Renal cortical epithelial cell (primary cell): ENCODE data around the gene GARIN5A. TPM values are rescaled to one million over a fixed set of nuclear protein-coding genes. Genes with fewer than 3 reads are reported as not detected.

ENCODE experiments used
- DNase-seq: peaks from one replicate; pipeline ENCODE4 v3.0.0-alpha.2; 2011; ENCODE audit warnings: low read depth
- total RNA-seq: library from RNA; depleted of rRNA; stranded (reverse); fragments of >200 nt; gene quantifications from 2 replicates; pipeline ENCODE4 v1.2.3, GENCODE V29; 2014

Gene GARIN5A
- total RNA-seq = 0.52 and 0.89 TPM in 2 replicates

- DNase-seq = peak; percentile 74
Measured at GRCh38 chr19:50476224-50476906, at the start of gene GARIN5A, which contains the start of gene EMC10. GARIN5A (minus strand) TSS chr19:50476848; CDS start chr19:50476388, 460 bp downstream. EMC10 (plus strand) TSS chr19:50476507; CDS start chr19:50476545, 38 bp downstream.

GRCh38 chr19:50522881-50523280 is 46.2 kb upstream of the GARIN5A start:
- DNase-seq = no peak

DNA sequence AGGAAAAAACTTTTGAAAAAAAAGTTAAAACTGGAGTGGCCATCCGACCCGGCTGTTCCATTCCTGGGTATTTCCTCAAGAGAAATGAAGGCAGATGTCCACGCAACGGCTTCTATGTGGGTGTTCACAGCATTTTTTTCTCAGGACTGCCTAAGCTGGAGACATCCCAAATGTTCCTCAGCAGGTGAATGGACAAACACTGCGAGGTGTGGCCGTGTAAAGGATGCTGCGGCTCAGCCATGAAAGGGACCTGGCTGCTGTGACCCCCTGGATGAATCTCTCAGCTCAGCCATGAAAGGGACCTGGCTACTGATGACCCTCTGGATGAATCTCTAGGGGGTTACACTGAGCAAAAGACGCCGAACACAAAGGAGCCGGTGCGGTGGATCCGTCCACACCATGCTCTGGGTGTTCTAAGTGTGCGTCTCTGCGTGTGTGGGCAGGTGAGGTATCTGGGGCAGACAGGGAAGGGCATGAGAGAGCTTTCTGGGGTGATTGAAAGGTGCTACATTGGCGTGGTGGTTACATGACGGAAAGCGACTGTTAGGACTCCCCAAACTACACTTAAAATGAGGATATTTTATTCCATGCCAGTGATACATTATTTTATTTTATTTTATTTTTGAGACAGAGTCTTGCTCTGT is 44.3 kb upstream of the GARIN5A start:
- no peak for DNase-seq

DNA sequence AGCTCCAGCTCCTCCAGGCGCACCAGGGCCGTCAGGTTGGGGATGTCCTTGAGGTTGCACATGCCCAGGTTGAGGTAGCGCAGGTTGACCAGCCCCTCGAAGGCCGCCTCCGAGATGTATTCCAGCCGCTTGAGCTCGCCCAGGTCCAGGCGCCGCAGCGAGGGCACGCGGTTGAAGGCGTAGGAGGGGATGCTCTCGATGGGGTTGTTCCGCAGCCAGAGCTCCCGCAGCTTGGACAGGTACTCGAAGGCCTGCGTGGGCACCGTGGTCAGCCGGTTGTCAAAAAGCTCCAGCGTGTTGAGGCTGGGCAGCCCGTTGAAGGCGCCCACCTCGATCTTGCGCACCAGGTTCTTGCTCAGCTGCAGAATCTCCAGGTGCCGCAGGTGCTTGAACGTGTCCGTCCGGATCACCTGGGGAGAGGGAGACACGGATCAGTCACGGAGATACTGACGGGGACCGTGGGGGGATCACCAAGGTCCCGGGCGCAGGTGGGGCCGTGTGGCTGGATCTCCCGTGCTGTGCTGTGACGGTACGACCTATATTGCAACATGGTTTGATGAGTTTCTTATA is 42.4 kb upstream of the GARIN5A start:
- DNase-seq = no peak

GRCh38 chr19:50518091-50519005 is 41.7 kb upstream of the GARIN5A start:
- DNase-seq = no peak

GRCh38 chr19:50517704-50518075 is 41.0 kb upstream of the GARIN5A start:
- no peak for DNase-seq

DNA sequence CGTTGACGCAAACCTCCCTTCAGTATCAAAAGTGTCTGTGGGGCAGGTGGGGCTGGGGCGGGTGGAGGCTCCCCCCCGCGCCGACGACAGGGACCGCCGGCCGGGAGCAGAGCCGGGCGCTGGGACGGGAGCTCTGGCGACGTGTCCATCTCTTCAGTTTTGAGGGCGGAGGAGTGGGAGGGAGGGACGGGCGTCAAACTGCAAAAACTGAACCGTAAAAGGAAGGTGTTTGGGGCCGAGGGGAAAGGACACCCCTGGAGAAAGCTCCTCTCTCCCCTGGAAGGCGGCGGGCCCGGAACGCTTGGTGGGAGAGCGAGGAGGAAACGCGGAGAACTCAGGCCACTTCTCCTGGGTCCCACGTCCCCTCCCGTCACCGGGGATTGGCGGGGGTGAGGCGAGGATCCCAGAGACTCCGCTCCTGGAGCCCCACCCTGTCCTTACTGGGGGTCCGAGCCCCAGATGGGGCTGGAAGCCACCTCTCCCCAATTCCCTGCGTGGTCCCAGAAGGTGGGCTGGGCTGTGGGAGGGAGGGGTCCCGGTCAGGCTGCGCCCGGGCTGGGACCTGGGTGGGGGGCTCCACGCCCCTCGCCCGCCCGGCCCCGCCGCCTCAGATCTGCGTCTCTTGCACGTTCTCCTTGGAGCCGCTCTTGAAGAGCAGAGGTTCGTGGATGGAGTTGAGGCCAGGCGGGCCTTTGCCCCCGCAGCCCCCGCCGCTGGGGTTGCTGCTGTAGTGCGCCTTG is 40.5 kb upstream of the GARIN5A start:
- no peak for DNase-seq

- DNase-seq = no peak
Measured at GRCh38 chr19:50516456-50516855, 39.8 kb upstream of the GARIN5A start.

GRCh38 chr19:50515168-50515561 is 38.5 kb upstream of the GARIN5A start:
- no peak for DNase-seq

- DNase-seq = no peak
Measured at GRCh38 chr19:50514346-50515167, 37.9 kb upstream of the GARIN5A start.

GRCh38 chr19:50513746-50514345 is 37.2 kb upstream of the GARIN5A start, which contains the start of gene ASPDH:
ASPDH (minus strand) TSS chr19:50513913; CDS start chr19:50513823, 90 bp downstream.
- no peak for DNase-seq

DNA sequence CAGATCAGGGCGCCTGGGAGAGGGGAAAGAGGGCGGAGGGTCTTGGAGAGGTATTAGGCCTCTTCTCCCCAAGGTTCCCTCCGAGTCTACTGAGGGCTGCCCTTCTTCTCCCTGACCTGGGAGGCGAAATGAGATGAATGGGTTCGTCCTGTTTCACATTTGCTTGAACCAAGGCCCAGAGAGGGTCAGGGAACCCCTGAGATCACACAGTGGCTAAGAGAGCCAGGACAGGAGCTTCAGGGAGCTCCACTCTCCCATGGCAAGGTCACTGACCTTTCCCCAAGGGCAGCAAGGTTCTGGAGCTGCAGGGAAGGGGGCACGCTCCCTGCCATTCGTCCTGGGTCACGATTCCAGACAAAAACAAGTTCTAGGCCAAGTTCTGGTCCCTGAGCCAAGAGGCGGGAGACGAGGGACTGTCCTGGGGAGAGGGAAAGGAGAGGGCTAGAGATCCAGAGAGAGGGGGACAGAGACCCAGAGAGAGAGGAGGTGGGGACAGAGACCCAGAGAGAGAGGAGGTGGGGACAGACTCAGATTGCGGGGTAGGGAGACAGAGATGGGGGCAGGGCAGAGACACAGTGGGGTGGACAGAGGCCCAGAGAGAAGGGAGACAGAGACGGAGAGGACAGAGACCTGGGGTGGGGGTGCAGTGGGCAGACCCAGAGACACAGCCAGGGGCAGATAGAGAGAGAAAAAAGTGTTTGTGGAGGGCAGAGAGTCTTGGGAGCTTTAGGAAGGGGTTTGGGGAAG is 36.5 kb upstream of the GARIN5A start:
- no peak for DNase-seq

- no peak for DNase-seq
Measured at GRCh38 chr19:50512112-50512998, 35.7 kb upstream of the GARIN5A start.

GRCh38 chr19:50511069-50511822 is 34.6 kb upstream of the GARIN5A start, which contains the start of gene JOSD2:
JOSD2 (minus strand) TSS chr19:50511191; CDS start chr19:50510431, 760 bp downstream.
- peak; percentile 97 for DNase-seq

- peak; percentile 2 for DNase-seq
Measured at GRCh38 chr19:50510700-50511068, 34.0 kb upstream of the GARIN5A start.

- no peak for DNase-seq
Measured at GRCh38 chr19:50510121-50510670, 33.5 kb upstream of the GARIN5A start.

- no peak for DNase-seq
Measured at GRCh38 chr19:50509366-50509765, 32.7 kb upstream of the GARIN5A start.
